K562 (cell line): ENCODE data around the gene SEC16A. TPM values are rescaled to one million over a fixed set of nuclear protein-coding genes. Genes with fewer than 3 reads are reported as not detected.
A peak's percentile ranks its signal among the peaks of the same experiment; 100 is the strongest.

Experiments used
- C11orf30 ChIP-seq: fragments of 450-650 bp; IDR thresholded peaks from 2 replicates; pipeline ENCODE4 v1.6.1; 2016; ENCODE audit warnings: low read depth, mild to moderate bottlenecking
- DPF2 ChIP-seq: fragments of 450-650 bp; IDR thresholded peaks from 2 replicates; pipeline ENCODE4 v1.6.1; 2016
- ELK3 ChIP-seq: fragments of 450-650 bp; formaldehyde crosslinking; IDR thresholded peaks from 2 replicates; pipeline ENCODE4 v1.4.0; 2020; ENCODE audit warnings: mild to moderate bottlenecking
- GTF2E2 ChIP-seq: fragments of 200-800 bp; sonication (Bioruptor generic); IDR thresholded peaks from 2 replicates; pipeline ENCODE4 v1.6.1; 2016; ENCODE audit warnings: missing genetic modification characterization, missing compliant biosample characterization
- HOMEZ ChIP-seq: fragments of 250-450 bp; sonication (Bioruptor Pico); IDR thresholded peaks from 2 replicates; pipeline ENCODE4 v1.4.0; 2020; ENCODE audit warnings: mild to moderate bottlenecking, moderate library complexity
- KAT2B ChIP-seq: IDR thresholded peaks from one replicate; pipeline ENCODE4 v1.6.1; 2012; ENCODE audit warnings: low read depth, mild to moderate bottlenecking, control low read depth, inconsistent platforms, low read length, moderate library complexity
- NR1H2 ChIP-seq: sonication (generic); formaldehyde crosslinking; IDR thresholded peaks from 2 replicates; pipeline ENCODE4 v1.4.0; 2020; ENCODE audit warnings: mild to moderate bottlenecking, missing genetic modification reagents
- PRPF4 ChIP-seq: fragments of 200-400 bp; formaldehyde crosslinking; IDR thresholded peaks from one replicate; pipeline ENCODE4 v1.6.1; 2017; ENCODE audit warnings: low read length, low read depth, mild to moderate bottlenecking; ENCODE audit not compliant: insufficient read depth, poor library complexity, severe bottlenecking
- TEAD2 ChIP-seq: fragments of 450-650 bp; IDR thresholded peaks from 2 replicates; pipeline ENCODE4 v1.6.1; 2016; ENCODE audit warnings: missing genetic modification characterization, control low read depth, missing compliant biosample characterization
- THRAP3 ChIP-seq: fragments of 450-650 bp; IDR thresholded peaks from 2 replicates; pipeline ENCODE4 v1.6.1; 2016; ENCODE audit warnings: mild to moderate bottlenecking, inconsistent platforms, borderline replicate concordance
- TOE1 ChIP-seq, 2 experiments: fragments of 450-650 bp in 1 of 2; sonication (generic) in 1 of 2; formaldehyde crosslinking in 1 of 2; IDR thresholded peaks; 2 replicates each; pipeline versions ENCODE4 v1.7.1 to v1.8.0; 2016 to 2022; ENCODE audit warnings: borderline replicate concordance in 2 of 2, mild to moderate bottlenecking in 2 of 2, antibody characterized with exemption in 1 of 2, inconsistent platforms in 1 of 2, low read depth in 1 of 2, missing genetic modification reagents in 1 of 2, moderate library complexity in 1 of 2
- TRIM25 ChIP-seq: fragments of 450-650 bp; IDR thresholded peaks from 2 replicates; pipeline ENCODE4 v1.7.0; 2016; ENCODE audit warnings: borderline replicate concordance
- ZNF253 ChIP-seq: fragments of 250-450 bp; sonication (Bioruptor Pico); conservative IDR thresholded peaks from 2 replicates; pipeline ENCODE4 v1.6.1; 2021; ENCODE audit warnings: mild to moderate bottlenecking
- ZNF639 ChIP-seq, 2 experiments: fragments of 200-800 bp in 1 of 2; sonication (Bioruptor generic) in 1 of 2; sonication (generic) in 1 of 2; formaldehyde crosslinking in 1 of 2; IDR thresholded peaks in 1 of 2; conservative IDR thresholded peaks in 1 of 2; 2 replicates each; pipeline versions ENCODE4 v1.5.0 to v1.6.1; 2016 to 2020; ENCODE audit warnings: missing compliant biosample characterization in 1 of 2, missing genetic modification characterization in 1 of 2, missing genetic modification reagents in 1 of 2
- polyA plus RNA-seq, 8 experiments: library from polyadenylated mRNA; depleted of rRNA in 4 of 8; stranded (reverse) in 5 of 8; unstranded in 3 of 8; fragments of >200 nt; fragmentation: Nextera tagmentation in 2 of 8; fragmentation: Illumina TruSeq in 1 of 8; extraction: Ambion mirVana in 2 of 8; extraction: Trizol in 1 of 8; gene quantifications; 2 replicates each; pipeline versions ENCODE4 v1.2.1 to v1.2.3, GENCODE V29; 2011 to 2014; ENCODE audit warnings: inconsistent platforms in 1 of 8, missing spikeins in 1 of 8
- total RNA-seq, 7 experiments: library from RNA; depleted of rRNA in 6 of 7; stranded (reverse); fragments of >200 nt in 6 of 7; fragmentation: Illumina TruSeq in 2 of 7; extraction: Trizol in 2 of 7; gene quantifications; 2 replicates each; pipeline versions ENCODE4 v1.2.1 to v1.2.3, GENCODE V29; 2011 to 2021; ENCODE audit warnings: low replicate concordance in 1 of 7

SEC16A gene
- total and polyA plus RNA-seq, 9 of the 15 experiments (the other 6 are each of a cell fraction or from before 2014, with no cell fraction given): 8.3 to 62.8 (median 14.0) TPM

- TF ChIP-seq TRIM25 (no peak), ZNF253 (CRISPR knock-in tag) (no peak), GTF2E2 (no peak), DPF2 (no peak), C11orf30 (peak; percentile 93), ELK3 (CRISPR knock-in tag) (no peak), NR1H2 (no peak), HOMEZ (CRISPR knock-in tag) (no peak), TOE1 (IDR thresholded peaks at IDR 0.05; ENCODE audit: borderline replicate concordance) (no peak), TOE1 (CRISPR knock-in tag; IDR thresholded peaks at IDR 0.05; ENCODE audit: borderline replicate concordance, low read depth) (no peak; the same call in 1 of the 2 replicates), KAT2B (no peak), ZNF639 (CRISPR knock-in tag; conservative IDR thresholded peaks at IDR 0.05 in 1 of 2, IDR thresholded peaks at IDR 0.05 in 1 of 2) (peak in 1 of 2 experiments; percentile 64; a peak in 2 of 4 replicates), THRAP3 (no peak), PRPF4 (no peak), TEAD2 (tag) (no peak)
Observed at GRCh38 chr9:136482793-136483588, at the start of gene SEC16A (continued).
